Stimulated activated CD8-positive, alpha-beta memory T cell treated with anti-CD3 and anti-CD28 coated beads, Interleukin-2, amount 100 ng/mL, for 1 hour (primary cell): ENCODE measurements around the gene BBLN.

Source experiments
- DNase-seq, 2 donors: peaks; one replicate each; pipeline ENCODE4 v3.0.0-alpha.2; 2020; ENCODE audit warnings: low read depth in 2 of 2

BBLN gene

DNA sequence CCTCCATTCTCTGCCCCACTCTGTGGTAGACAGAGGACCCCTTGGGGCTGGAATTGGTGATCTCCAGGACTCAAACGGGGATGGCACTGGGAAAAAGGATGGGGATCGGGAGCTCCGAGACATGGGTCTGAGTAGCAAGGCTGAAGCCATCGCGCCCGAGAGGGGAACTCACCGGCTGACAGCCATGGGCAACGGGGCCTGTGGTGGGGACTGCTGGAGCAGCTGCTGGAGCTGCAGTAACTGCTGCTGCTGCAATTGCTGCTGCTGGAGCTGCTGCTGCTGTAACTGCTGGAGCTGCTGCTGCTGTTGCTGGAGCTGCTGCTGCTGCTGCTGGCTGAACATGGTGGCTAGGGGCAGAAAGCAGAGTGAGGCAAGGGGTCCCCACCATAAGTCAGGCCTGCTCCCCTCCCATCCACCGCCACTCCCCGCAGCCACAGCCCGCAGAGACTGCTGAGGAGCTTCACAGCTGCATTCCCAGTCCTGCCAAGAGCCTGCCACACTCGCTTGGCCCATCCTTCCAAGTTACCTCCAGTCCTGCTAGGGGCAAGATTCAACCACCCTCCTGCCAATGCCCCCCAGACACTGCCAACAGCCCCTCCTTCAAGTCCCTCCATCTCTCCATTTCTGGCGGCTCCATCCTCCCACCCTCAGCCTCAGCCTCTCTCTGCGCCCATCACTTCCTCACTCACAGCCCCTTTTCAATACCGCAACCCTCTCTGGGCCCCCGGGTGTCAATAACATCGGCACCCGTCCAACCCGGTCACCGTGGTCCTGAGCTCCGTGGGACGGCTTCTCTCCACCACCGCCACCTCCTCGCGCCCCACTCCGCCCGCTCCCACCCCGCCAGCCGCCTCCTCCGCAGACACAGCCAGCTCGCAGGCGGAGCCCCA, 30.7 kb downstream of the BBLN start:
- DNase-seq: peak in 1 of 2 donors; percentile 19

DNA sequence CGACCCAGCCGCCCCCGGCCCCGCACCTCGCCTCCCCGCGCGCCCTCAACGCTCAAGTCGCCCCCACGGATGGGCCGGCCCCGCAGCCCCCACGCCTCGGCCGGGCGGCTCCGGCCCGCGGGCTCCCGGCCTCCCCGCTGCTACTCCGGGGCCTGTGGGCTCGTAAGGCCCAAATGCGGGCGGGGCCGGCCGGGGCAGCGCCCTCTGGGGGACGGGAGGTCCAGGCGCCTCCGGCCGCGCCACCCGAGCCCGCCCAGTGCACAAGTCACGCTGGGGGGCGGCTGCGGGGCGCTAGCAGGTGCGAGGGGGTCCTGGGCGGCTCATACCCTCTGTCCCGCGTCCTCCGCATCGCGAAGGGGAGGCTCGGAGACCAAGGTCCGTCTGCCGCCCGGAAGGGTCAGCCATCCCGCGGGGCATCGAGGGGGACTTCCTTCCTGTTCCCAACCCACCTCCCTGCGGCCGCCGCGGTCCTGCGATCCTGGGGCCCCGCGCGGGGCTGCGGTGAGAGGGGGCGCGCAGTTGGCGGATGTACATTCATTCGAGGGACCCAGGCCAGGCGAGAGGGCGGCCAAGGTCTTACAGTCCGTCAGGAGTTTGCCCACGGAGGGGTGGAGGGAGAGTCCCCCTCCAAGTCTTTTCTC, 31.5 kb downstream of the BBLN start, which contains the start of gene CIZ1:
CIZ1 (minus strand) TSS at position 167 of the 641 bp plus-strand sequence. CDS start 715 bp downstream, outside the sequence.
- DNase-seq: peak; percentile 39 to 61

DNA sequence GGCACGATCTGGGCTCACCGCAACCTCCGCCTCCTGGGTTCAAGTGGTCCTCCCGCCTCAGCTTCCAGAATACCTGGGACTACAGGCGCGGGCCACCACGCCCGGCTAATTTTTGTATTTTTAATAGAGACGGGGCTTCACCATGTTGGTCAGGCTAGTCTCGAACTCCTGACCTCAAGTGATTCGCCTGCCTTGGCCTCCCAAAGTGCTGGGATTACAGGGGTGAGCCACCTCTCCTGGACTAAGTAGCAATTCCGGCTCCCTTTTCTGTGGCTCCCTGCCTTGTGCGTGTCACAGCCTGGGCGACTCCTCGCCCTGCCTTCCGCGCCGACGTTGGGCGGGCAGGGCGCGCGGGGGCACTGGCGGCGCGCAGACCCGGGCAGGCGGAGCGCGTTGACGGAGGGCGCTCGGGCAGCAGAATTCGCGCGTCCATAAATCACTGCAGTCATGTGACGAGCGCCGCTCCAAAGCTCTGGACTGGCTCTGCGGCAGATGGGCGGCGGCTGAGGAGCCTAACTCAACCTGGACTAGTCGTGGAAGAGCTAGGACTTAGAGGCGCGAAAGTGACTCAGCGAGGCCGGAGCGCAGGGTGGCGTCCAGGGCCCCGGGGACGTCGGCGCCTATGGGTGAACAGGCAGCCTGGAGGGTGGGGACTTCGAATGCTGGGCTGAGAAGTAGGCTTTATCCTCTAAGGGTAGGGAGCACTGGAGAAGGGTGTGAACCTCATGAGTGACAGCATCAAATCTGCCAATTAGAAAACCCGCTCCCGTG, 32.7 kb downstream of the BBLN start:
- DNase-seq: peak in 1 of 2 donors; percentile 28

DNA sequence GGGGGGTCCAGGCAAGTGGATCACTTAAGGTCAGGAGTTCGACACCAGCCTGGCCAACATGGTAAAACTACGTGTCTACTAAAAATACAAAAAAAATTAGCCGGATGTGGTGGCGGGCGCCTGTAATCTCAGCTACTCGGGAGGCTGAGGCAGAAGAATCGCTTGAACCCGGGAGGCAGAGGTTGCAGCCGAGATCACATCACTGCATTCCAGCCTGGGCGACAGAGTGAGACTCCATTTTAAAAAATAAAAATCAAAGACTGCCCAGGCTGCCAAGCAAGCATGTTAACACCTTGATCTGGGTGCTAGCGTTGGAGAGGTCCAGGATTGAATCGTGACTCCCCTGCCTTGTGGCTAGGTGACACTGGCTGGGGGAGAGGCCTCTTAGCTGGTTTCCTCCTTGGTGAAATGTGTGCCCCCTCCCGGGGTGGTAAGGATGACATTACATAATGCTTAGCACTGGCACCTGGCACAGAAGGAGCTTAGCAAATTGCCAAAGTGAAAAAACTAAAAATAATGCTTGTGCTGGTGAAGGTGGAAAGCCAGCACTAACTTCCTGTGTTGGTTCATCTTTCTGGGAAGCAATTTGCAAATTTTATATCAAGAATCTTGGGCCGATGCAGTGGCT, 33.5 kb downstream of the BBLN start:
- no peak for DNase-seq

DNA sequence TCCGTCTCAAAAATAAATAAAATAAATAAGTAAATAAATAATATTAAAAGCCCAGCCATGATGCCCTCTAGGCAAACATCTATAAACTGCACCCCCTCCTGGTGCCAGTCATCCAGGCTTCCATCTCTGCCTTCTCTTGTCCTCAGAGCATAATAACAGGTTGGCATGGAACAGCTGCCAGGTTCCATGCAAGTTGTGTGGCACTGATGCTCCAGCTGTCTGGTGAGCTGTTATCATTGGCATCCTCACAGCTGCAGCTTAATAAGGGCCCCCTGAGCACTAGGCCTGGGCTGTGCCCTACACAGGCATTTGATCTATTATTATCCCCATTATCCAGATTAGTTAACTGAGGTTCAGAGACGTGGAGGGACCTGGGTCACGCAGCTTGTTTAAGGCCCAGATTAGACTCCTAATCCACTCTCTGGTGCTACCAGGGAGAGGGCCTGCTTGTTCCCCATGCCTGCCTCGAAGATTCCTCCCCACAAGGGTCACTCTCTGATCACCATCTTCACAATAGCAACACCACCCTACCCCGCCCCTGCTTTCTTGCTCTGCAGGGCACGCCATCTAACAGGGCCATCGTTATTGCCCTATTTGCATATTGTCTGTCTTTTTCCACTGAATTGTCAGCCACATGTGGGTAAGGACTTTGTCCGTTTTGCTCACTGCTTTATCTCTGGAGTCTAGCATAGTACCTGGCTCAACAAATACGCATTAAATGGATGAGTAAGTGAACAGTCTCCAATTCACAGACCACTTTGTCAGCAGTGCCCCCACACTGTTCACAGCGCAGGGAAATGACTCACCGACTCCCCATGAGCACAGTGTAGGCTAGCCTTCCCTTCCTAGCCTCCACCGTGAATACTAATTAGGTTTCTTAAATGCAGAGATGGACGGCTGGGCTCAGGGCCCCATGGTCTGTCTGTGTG, 41.6 kb downstream of the BBLN start:
- DNase-seq: no peak

DNA sequence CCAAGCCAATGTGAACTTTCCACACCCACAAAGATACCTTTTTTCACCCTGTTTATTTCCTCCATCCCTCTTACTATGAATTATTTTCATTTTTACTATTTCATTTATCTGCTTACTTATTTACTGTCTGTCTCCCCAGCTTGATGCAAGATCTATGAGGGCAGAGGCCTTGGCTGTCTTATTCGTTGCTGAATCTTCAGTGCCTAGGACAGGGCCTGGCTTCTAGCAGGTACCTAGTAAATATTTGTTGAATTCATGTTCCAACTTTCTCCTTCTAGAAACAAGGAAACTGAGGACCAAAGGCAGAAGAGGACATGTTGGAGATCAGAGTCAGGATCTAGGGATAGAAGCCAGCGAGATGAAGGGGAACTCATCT, 42.6 kb downstream of the BBLN start:
- DNase-seq: no peak

DNA sequence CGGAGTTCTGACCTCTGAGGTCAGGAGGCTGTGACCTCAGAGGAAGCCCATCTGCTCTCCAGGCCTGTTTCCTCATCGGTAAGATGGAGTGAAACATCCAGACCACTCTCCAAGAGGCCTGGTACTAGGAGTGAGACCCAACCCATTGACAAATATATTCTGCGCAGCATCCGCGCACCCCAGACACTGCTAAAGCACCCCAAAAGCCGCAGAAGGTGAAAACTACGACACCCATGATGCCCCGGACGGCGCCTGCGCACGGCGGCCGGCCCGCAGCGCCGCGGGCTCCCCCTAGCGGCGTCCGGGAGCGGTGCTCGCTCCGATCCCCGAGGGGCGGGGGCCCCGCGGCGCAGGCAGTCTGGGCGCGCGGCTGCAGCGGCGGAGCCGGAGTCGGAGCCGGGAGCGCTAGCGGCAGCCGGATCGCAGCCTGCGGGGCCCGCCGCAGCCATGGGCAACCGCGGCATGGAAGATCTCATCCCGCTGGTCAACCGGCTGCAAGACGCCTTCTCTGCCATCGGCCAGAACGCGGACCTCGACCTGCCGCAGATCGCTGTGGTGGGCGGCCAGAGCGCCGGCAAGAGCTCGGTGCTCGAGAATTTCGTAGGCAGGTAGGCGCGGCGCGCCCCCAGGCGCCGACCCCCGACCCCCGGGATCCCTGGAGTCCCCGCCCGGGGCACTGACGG, 43.1 kb downstream of the BBLN start, which contains the start of gene DNM1:
DNM1 (plus strand) TSS at position 356 of the 683 bp plus-strand sequence; CDS start at position 448, 92 bp downstream.
- DNase-seq: peak; percentile 39 to 46

DNA sequence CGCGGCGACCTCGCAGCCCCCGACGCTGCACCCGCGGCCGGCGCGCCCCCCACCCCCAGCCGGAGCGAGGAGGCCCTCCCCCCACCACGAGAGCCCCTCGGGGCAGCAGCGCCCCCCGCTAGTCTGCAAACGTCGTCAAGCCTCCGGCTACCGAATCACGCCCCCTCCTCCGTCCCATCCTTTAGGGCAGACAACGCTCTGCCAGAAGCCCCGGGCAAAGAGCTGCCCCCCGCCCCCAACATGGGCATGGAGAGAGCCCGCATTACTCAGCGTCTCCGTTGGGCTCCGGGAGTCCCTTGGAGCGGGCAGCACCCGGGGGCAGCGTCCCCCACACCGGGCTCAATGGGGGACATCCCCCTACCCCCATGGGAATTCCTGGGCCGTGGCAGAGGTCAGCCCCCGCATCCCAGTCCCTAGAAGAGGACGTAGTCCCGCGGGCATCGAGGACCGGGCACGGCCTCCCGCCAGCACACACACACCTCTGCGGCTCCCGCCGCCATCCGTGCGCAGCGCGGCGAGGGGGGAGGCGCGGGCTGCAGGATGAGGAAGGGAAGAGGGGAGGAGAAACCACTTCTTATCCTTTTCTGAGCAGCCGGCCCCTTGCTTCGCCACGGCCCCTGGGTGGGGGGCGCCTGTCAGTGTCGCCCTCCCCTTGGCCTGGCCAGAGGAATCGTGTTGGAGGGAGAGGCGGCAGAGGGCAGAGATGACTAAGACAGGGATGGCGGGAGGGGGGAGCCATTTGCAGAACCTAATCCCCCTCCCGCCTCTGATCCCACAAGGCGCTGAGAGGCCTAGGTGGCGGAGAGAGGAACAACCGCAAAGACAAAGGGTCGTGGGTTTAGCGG, 43.9 kb downstream of the BBLN start:
- DNase-seq: no peak

DNA sequence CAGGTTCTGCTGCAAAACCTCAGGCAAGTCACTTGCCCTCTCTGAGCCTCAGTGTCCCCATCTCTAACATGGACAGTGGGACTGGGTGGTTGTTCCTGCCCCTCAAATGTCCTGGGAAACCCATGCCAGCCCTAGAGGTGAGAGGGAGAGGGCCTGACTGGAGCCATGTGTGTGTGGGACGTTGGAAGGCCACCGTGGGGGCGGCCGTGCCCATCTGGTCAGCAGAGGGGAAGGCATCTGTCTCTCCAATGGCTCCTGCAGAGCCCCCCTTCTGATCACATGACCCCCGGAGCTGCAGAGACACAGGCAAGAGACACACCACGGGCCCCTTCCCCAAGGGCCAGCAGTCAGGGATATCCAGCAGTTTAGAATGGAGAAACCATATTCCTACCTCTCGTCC, 44.8 kb downstream of the BBLN start:
- no peak for DNase-seq

DNA sequence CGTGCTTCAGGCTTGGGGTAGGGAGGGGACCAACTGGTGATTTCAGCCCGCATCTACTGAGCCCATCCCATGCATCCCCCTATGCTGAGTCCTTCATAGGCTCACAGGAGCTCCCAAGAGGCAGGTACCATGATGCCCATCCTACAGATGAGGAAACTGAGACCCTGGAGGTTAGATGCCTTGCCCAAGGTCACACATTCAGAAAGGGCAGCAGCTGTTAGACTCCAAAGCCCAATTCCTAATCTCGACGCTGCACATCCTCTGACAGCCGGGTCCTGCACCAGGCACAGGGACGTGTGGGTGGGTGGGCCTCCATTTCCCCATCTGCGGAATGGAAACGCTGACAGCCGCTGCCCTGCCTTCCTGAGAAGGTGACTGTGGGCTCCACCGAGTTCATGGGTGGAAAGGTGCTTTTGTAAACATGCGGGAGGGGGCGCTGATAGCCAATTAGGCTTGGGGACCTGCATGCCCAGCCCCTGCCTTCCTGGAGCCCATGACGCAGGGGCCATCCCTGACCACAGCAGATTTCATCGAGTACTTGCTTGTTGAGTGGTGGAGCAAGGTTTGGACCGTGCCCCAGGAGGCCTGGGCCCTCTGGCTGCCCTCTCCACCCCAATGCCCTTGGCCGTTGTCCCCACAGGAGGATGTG, 45.4 kb downstream of the BBLN start:
- no peak for DNase-seq

DNA sequence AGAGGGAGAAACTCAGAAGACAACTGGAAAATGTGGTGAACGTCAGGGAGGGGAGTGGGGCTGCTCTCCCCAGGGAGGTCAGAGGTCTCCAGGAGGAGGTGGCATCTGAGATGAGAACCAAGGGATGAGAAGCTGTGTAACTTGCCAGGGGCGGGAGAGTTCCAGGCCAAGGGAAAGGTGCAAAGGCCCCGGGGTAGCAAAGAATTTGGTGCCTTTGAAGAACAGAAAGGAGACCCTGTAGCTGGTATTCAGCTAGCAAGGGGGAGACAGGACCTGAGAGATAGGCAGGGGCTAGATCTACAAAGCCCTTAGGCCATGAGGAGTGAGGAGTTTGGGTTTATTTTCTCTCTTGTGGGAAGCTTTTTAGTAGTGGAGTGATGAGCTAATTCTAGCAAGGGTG, 46.4 kb downstream of the BBLN start:
- DNase-seq: no peak

DNA sequence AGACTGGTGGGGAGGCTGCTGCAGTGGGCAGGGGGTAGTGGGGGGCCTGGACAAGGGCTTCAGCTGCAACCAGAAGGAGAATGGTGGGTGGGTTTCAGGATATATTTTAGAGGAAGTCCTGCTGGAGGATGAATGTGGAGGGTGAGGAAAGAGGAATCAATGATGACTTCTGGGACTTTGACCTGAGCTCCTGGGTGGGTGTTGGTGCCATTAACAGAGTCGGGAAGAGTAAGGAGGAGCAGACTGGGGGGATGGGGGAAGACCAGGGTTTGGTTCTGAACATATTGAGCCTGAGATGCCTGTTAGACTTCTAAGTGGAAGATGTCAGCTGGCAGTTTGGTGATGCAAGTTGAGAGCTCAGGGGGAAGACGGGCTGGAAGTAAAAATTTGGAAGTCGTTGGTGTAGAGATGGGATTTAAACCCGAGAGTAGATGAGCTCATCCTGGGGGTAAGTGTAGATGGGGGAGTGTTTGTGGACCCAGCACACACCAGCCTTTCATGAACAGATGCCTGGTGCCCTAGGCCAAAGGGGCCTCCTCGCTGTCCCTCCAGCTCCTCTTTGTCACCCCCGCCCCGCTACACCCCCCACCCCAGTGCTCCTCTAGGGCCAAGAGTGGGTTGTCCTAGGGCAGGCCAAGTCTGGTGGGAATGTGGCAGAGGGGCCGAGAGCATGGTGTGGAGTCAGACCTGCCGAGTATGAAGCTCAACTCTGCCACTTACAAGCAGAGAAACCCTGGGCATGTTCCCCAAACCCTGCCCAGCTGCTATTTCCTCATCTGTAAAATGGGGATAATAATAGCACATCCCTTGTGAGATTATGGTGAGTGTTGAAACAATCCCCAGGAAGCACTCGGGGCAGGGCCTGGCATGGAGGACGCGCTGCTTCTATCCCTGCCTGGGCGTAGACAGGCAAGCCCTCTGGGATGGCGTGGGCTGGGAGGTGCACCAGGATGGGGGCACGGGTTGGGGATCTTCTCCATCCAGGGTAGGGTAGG, 47.1 kb downstream of the BBLN start:
- no peak for DNase-seq

DNA sequence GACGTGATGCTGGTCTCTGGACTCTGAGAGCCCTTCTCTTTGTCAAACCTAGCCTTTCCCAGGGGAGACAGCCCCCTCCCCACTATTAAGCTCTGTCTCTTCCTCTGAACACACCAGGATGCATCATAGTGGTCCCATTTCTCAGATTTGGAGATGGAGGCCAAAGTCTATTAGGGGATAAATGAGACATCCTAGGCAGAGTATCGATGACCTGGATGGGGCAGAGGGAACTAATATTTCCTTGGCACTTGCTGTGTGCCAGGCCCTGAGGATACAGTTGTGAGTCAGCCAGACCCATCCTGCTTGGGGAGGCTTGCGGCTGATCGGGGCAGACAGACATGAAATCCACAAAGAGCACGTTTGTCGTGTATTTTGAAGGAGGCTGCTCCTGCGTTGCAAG, 48.3 kb downstream of the BBLN start:
- DNase-seq: no peak

DNA sequence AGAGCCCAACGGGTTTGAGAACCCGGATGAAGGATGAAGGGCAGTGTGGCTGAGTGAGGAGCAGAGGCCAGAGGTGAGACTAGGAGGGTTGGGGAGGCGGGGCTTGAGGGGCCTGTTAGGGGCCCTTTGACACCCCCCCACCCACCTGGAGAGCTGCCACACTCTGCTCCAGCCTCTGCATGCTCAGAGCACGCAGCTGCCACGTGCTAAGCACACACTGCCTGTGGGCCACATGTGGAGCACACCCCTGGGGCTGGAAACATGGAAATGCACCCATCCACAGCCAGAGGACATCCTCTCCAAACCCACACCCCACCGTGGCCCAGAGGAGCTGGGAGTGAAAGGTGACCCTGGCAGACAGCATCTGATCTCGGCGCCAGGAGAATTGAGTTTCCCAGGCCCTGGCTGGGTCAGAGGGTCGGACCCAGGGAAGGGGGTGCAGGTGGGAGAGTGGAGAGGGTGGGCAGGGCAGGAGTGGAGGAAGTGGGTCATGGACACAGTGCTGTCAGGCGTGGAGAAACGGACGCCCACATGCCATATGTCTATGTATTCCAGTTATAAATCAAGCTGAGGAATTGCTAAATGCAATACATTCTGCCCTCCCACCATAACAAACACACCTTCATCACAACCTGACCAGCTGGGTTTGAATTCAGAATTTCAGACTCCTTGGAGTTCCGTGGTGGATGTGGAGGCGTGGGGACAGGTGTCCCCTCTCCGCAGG, 49.0 kb downstream of the BBLN start:
- DNase-seq: no peak

DNA sequence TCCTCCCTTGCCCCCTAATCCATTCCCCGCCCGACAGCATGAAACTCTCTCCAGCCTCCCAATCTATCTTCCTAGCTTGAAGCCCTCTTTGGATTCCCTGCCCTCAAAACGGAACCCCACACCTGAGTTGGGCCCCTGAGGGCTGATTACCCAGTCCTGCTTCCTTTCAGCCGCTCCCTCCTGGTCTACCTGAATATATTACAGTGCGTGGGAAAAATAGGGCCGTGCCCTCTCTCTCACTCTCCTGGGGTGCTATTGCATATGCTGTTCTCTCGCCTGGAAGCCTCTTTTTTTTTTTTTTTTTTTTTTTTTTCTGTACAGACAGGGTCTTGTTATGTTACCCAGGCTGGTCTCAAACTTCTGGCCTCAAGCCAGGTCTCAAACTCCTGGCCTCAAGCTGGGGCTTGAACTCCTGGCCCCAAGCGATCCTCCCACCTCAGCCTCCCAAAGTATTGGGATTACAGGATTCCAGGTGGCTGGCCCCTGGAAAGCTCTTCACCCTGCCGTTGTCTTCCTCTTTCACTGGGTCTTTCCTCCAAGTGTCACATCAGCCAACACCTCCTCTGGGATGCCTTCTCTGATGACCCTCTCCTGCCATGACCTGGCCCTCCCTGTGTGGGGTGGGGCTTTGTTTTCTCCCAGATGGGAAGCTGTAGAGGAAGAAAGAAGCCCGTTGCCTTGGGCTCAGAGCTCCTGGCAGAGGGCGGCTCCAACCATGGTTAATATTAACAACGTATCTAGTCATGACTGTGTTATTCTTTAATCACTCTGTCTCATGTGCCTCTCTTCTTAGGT, 51.3 kb downstream of the BBLN start:
- no peak for DNase-seq

DNA sequence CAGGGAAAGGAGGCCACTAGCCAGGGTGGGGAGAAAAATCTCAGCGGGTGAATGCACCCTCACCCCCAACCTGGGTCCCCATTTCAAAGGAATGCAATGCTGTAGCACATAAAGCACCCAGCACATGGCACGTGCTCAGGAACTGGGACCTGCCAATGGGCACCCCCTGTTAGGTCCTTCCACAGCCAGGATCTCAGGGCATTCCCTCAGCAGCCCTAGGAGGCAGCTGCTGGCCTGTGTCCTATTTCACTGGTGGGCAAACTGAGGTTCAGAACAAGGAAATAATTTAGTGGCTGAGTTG, 51.9 kb downstream of the BBLN start:
- DNase-seq: no peak
